ES-I3 (cell line): Measurements from ENCODE around the gene DNAH11.

Experiments
- H3K36me3 ChIP-seq: 2 replicates; pipeline ENCODE4 v1.6.1; 2013; ENCODE audit warnings: mild to moderate bottlenecking, low read length, control low read depth, moderate library complexity; ENCODE audit not compliant: insufficient read depth
- H3K4me1 ChIP-seq: 2 replicates; pipeline ENCODE4 v1.6.1; 2013; ENCODE audit warnings: mild to moderate bottlenecking, control low read depth, low read length; ENCODE audit not compliant: insufficient read depth
- H3K9ac ChIP-seq: 2 replicates; pipeline ENCODE4 v1.6.1; 2013; ENCODE audit warnings: low read depth, mild to moderate bottlenecking, low read length, moderate library complexity
- H3K9me3 ChIP-seq: 2 replicates; pipeline ENCODE4 v1.6.1; 2013; ENCODE audit warnings: mild to moderate bottlenecking, low read length, moderate library complexity; ENCODE audit not compliant: control insufficient read depth, insufficient read depth

DNAH11 gene

DNA sequence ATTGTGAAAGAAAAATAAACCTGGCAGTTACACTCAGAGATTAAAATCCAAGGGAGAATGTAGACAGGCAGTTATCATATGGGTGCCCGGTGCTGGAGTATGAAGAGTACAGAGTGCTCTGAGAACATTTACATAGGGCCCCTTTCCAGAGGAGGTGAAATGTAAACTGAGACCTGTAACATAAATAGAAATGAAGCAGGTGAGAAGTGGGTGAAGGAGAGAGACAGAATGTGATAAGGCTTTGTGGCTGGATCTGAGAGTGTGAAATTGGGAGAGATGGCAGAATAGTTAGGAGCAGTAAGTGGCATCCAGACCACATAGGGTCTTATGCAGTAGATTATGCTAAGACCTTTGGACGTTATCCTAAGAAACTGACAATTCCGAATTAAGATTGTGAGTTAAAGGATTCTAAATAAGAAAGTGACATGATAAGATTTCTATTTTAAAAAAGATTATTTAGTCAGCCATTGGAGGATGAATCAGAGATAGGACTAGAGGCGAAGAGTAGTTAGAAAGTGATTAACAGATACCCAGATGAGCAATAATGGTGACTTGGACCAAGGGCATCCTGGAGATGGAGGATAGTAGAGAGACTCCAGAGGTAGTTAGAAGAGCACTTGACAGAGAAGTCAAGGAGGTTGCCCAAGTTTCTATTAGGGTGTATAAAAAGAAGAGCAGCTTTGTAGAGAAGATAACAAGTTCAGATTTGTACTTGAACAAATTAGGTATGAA, 36.7 kb downstream of the DNAH11 start:
- H3K36me3 ChIP-seq, result no peaks in the 10 kb centered on the region
- H3K9ac ChIP-seq, result no peak overlapping the region
- no peaks in the 10 kb centered on the region for H3K9me3 ChIP-seq
- H3K4me1 ChIP-seq, result no peaks in the 10 kb centered on the region

DNA sequence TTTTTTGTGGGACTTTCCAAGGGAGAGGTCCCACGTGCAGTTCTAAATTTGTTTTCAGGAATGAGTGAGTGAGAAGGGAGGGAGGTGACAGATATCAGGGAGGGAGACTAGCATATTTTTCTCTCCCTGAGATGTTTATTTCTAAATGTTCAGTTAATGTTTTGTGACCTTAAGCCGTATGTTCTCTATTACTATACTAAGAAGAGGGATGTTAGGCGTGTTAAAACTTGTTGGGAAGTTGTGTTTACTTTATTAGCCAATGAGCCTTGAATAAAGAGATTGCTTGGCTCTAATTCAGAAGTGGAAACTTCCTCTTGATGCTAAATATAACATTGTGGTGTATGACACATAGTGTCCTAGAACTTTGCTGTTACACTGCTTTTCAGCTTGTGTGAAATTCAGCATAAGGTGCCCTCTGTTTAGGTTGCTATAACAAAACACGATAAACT, 37.3 kb downstream of the DNAH11 start:
- Histone ChIP-seq H3K9me3 (no peaks in the 10 kb centered on the region), H3K36me3 (no peaks in the 10 kb centered on the region), H3K4me1 (no peaks in the 10 kb centered on the region), H3K9ac (no peak overlapping the region)

DNA sequence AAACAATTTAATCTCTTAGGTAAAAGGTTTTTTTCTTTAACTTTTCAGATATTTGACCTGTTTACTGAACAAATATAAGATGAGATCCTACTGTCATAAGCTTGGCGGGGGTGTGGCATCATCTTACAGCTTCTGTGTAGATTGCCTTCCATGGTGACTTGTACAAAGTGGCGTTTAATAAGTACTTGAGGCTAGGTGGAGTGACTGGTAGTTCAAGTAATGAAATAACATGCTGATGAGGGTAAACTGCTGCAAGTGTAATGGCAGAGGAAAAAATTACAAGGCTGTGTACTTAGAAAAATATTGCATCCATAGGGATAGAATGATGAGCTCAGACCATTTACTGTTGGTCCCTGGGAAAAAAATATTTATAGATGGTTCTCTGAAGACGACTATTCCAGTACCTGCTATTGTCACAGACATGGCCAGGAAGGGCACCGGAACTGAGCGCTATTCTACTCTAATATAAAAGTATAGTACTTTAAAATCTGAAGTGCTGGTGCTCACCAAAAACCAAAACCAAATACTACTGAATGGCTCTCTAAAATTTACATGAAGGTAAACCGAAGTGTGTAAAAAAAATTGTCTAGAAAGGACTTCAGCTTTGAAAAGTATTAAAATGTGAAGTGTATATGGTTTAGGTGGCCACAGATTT, 42.4 kb downstream of the DNAH11 start:
- Histone ChIP-seq H3K9me3 (no peaks in the 10 kb centered on the region), H3K36me3 (no peaks in the 10 kb centered on the region), H3K4me1 (no peaks in the 10 kb centered on the region), H3K9ac (no peak overlapping the region)

DNA sequence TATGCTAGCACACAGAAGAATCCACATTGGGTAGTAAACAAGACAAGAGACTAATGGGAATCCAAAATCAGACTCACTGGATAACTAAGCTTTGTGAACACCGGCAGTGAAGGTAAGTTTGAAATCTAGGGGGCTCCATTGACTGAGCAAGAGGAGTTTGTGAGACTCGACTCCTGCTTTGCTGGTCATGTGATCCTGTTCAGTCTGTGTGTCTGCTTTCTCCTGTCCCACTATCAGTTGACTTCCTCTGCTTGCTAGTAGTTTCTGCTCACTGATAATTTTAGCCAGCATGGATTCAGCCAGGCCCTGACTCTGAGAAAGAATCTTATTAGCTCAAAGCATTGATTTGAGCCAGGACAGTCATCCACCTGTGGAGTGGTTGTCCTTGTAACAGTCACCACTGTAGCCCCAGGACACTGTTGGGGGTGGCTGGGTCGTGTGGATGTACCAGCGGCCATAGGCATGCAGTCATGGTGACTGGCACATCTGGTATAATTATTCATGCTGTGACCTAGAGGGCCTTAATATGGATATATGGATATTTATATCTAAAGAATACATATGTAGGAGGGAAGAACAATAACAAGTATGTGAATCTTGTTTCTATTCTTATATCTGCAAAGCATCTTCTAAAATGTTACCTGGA, 44.4 kb downstream of the DNAH11 start:
- no peaks in the 10 kb centered on the region for H3K9me3 ChIP-seq
- H3K36me3 ChIP-seq, result no peaks in the 10 kb centered on the region
- H3K9ac ChIP-seq, result no peak overlapping the region
- H3K4me1 ChIP-seq, result no peaks in the 10 kb centered on the region

DNA sequence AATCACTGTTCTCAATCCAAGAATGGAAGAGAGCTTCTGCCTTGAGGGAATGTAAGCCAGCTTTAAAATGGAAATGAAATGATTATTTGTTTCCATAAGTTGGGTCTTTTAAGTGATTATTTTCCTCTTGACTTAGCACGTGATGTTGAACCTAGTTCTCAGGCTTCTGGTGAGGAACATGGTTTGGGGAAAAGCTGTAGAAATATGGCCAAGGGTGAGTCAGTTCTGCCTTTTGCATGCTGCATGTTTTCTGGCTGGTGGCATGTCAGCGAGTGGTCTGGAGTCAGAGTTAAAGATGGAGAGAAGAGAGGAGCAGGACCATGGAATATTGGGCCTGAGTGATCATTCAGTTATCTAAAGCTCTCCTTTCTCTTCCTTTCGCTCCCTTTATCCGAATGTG, 54.0 kb downstream of the DNAH11 start:
- H3K9ac ChIP-seq, result no peak overlapping the region
- no peaks in the 10 kb centered on the region for H3K36me3 ChIP-seq
- no peaks in the 10 kb centered on the region for H3K4me1 ChIP-seq
- H3K9me3 ChIP-seq, result no peaks in the 10 kb centered on the region

DNA sequence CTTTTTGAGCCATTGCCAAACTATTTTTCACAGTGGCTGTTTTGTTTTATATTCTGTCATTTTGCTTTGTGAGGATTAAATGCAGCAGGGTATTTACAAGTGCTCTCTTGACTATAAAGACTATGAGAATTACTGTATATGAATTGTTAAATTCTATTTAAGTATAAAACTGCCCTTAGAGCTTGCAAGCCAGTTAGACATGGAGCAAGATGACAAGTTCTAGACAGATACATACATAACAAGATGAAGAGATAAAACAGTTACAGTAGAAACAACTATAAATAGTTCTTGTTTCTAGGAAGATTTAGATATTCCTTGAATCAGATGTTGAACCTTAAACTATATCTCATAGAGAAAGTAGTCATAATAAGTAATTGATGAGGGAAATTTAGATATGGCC, 60.6 kb downstream of the DNAH11 start:
- no peak overlapping the region for H3K9ac ChIP-seq
- H3K4me1 ChIP-seq, result no peaks in the 10 kb centered on the region; the same call in 1 of the 2 replicates
- no peaks in the 10 kb centered on the region for H3K36me3 ChIP-seq
- no peaks in the 10 kb centered on the region for H3K9me3 ChIP-seq

DNA sequence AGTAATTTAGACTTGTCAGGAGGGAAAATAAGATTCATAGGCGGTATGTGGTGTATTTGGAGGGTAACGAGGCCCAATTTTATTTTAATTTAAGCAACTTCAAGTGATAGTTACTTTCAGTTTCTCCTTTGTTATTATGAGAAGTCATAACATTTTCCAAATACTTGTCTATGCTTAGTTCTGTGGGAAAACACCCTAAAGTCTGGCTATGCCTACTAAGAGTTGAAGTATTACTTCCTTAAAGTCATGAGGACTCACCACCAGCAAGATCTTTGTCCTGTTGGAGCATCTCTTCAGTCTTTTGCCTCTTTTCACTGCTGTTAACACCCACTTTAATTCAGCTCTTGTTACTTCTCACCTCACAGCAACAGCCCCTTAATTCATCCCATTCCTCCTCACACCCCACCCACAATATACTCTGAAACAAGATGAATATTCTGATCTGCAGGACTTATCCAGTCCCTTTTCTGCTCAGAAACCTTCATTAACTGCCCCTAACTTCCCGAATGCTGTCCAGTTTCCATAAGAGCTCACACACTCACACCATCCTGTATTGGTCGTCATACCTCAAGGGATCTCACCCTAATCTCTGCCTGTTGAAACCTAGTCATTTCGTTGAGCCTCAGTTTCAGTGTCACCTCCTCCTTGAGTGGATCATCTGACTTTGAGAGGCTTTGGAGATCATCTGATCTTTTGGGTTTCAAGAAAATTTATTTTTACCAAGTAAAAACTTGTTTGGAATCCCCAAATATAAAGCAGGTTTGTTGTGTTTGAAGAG, 61.3 kb downstream of the DNAH11 start:
- no peak overlapping the region for H3K9ac ChIP-seq
- no peaks in the 10 kb centered on the region for H3K9me3 ChIP-seq
- no peaks in the 10 kb centered on the region; the same call in 1 of the 2 replicates for H3K4me1 ChIP-seq
- no peaks in the 10 kb centered on the region for H3K36me3 ChIP-seq

DNA sequence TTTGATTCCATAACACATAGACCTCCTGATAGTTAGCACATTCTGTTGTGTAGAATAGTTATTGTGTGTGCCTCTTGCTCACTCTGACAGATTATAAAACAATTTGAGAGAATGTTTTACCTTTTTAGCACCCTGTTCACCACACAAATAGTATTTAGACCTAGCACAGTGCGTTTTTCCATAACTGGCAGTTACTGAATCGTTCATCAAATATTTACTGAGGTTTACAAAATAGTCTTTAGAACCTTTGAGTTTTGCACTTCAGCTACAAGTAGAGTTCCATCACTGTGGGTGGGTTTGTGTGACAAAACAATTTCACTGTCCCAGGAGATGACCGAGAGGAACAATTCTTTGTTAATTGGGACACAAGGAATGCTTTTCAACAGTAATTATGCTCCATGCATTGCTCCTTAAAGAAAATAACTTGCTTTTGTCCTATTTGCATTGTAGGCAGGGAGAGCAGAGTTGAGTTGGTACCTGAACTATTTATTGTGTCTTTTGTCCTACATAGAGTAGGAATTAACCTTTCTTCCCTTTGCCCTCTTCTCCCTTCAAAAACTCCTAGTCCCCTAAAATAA, 62.3 kb downstream of the DNAH11 start:
- no peaks in the 10 kb centered on the region for H3K36me3 ChIP-seq
- no peaks in the 10 kb centered on the region for H3K9me3 ChIP-seq
- no peak overlapping the region for H3K9ac ChIP-seq
- H3K4me1 ChIP-seq, result no peaks in the 10 kb centered on the region; the same call in 1 of the 2 replicates

DNA sequence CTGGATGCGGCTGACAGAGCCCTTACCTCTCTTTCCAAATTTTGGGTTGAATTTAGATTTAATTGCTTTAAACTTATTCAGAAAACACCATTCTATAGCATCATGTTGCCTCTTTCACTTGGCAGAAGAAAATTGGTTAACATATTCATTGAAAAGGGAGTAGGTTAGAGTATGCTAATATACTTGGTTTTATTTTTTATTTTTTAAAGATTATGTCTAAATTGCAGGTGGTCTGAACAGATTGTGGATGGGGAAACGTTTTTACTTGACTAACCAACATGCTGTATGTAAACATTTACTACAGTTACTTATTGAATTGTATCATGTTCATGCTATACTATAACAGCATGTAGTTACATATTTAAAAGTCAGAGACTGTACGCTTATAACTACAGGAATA, 65.6 kb downstream of the DNAH11 start:
- Histone ChIP-seq H3K36me3 (no peaks in the 10 kb centered on the region), H3K9ac (no peak overlapping the region), H3K4me1 (no peaks in the 10 kb centered on the region; the same call in 1 of the 2 replicates), H3K9me3 (no peaks in the 10 kb centered on the region)

DNA sequence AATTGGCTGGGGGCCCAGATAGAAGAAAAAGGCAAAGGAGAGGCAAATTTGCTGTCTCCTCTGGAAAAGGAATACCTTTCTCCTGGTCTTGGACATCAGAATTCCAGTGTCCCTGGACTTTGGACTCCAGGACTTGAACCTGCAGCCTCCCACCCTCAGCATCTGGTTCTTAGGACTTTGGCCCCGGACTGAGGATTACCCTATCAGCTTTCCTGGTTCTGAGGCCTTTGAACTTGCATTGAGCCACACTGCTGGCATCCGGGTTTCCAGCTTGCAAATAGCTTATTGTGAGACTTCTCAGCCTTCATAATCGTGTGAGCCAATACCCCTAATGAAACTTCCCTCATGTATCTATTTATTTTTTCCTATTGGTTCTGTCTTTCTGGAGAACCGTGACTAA, 68.3 kb downstream of the DNAH11 start:
- Histone ChIP-seq H3K9me3 (no peaks in the 10 kb centered on the region), H3K4me1 (0 out of 2 replicates have a peak, but pooled peaks cover 2% of the 10 kb centered on the region), H3K36me3 (no peaks in the 10 kb centered on the region), H3K9ac (no peak overlapping the region)

DNA sequence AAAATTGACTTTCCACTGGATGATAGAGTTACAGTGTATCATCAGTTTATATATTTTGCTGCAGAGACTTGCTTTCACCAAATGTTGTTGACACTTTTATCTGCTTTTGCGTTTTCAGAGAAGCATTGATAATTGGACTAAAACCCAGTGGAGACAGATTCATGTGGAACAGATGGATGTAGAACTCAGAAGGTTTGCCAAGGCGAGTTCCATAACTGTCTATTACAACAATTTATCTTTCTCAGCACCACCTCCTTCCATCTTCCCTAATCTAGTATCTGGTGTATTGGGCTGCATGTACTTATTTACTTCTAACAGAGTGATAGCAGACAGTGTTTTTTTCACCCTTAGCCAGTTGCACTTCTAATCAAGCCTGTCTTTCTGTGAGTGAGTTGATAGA, 73.3 kb downstream of the DNAH11 start:
- no peaks in the 10 kb centered on the region for H3K9me3 ChIP-seq
- no peaks in the 10 kb centered on the region for H3K36me3 ChIP-seq
- H3K4me1 ChIP-seq, result 0 out of 2 replicates have a peak, but pooled peaks cover 2% of the 10 kb centered on the region
- no peak overlapping the region for H3K9ac ChIP-seq

DNA sequence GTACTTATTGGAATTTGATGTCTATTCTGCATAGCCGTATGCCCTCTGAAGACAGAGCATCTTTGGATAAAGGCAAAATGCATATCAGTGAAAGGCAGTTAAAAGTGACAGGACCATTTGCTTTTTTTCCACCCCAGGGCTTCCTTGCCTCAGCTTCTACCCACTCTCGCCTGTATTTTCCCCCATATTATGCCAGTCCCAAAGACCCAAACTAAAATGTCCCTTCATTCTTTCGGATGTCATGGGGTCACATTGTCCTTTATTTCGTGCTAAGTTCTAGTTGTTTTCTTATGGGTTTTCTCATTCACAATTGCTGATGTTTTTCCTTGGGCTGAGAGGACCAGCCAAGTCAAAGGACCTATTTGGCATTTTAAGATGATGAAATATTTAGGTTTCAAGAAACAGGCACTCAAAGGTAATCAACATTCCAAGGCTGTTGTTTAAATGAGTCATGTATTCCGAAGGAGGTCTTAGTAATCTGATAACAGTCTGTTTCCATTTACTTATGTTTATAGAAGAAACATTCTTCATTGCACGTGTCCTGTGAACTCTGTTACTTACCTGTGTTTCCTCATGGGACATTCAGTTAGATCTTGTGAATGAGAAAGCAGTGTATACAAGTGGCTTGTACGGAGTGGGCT, 74.1 kb downstream of the DNAH11 start:
- Histone ChIP-seq H3K4me1 (0 out of 2 replicates have a peak, but pooled peaks cover 2% of the 10 kb centered on the region), H3K36me3 (no peaks in the 10 kb centered on the region), H3K9me3 (no peaks in the 10 kb centered on the region), H3K9ac (no peak overlapping the region)

DNA sequence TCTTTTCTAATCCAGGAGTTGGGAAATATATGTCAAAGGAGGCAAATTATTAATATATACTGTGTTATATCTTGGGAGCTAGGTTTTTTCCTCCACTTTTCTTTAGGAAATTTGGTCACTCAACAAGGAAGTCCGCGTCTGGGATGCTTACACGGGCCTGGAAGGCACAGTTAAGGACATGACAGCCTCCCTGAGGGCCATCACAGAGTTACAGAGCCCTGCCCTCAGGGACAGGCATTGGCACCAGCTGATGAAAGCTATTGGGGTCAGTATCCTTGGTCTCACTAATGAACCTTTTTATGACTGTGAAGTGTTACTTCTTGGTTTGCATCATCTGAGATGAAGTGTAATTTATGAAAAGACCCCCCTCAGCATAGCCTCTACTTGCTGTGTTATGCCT, 74.7 kb downstream of the DNAH11 start:
- Histone ChIP-seq H3K9ac (no peak overlapping the region), H3K9me3 (no peaks in the 10 kb centered on the region), H3K36me3 (no peaks in the 10 kb centered on the region), H3K4me1 (0 out of 2 replicates have a peak, but pooled peaks cover 2% of the 10 kb centered on the region)
